Breast epithelium (tissue), 4 donors: ENCODE data around the gene EEF1A2. TPM values are rescaled to one million over a fixed set of nuclear protein-coding genes. Genes with fewer than 3 reads are reported as not detected.

Experiments
- DNase-seq, 2 donors: peaks; one replicate each; pipeline ENCODE4 v3.0.0-alpha.2; 2019; ENCODE audit warnings: low spot score in 2 of 2
- H3K27ac ChIP-seq, 2 donors: fragments of 200-600 bp; sonication (generic) in 1 of 2; one replicate each; pipeline ENCODE4 v1.5.1; 2016 to 2019; ENCODE audit warnings: mild to moderate bottlenecking in 1 of 2
- H3K27me3 ChIP-seq, 2 donors: fragments of 200-600 bp; sonication (generic) in 1 of 2; one replicate each; pipeline versions ENCODE4 v1.5.1 to v1.6.0; 2017 to 2019; ENCODE audit warnings: control low read depth in 1 of 2, mild to moderate bottlenecking in 1 of 2
- H3K36me3 ChIP-seq: fragments of 200-600 bp; one replicate; pipeline ENCODE4 v1.5.1; 2019
- H3K4me1 ChIP-seq, 2 donors: fragments of 200-600 bp; sonication (generic); one replicate each; pipeline ENCODE4 v1.5.1; 2016 to 2019; ENCODE audit warnings: control low read depth in 1 of 2
- H3K4me3 ChIP-seq, 3 donors: fragments of 200-600 bp; sonication (generic); 1 replicate in 2 of 3; 2 replicates in 1 of 3; pipeline ENCODE4 v1.5.1; 2016 to 2019; ENCODE audit warnings: mild to moderate bottlenecking in 3 of 3, moderate library complexity in 2 of 3
- H3K9me3 ChIP-seq, 2 donors: fragments of 200-600 bp; sonication (generic) in 1 of 2; one replicate each; pipeline ENCODE4 v1.5.1; 2016 to 2019; ENCODE audit warnings: control low read depth in 1 of 2
- CTCF ChIP-seq, 3 donors: fragments of 450-650 bp; IDR thresholded peaks; one replicate each; pipeline ENCODE4 v1.5.1; 2016 to 2017; ENCODE audit warnings: antibody characterized with exemption in 3 of 3, mild to moderate bottlenecking in 3 of 3, moderate library complexity in 3 of 3
- POLR2A ChIP-seq: fragments of 450-650 bp; IDR thresholded peaks from one replicate; pipeline ENCODE4 v1.6.1; 2016; ENCODE audit warnings: antibody characterized with exemption, mild to moderate bottlenecking, moderate library complexity
- POLR2AphosphoS5 ChIP-seq, 3 donors: sonication (generic); formaldehyde crosslinking; IDR thresholded peaks; one replicate each; pipeline ENCODE4 v1.6.1; 2017; ENCODE audit warnings: antibody characterized with exemption in 3 of 3
- intact Hi-C: fragments of 100-400 bp; cut with DNase I; formaldehyde crosslinking; loops from one replicate; pipeline ENCODE4 v1.15.1; 2023; ENCODE audit warnings: low total_unique reads
- total RNA-seq, 3 donors: library from RNA; depleted of rRNA; stranded (reverse); fragments of >200 nt; gene quantifications; one replicate each; pipeline ENCODE4 v1.1.0, GENCODE V29; 2016

Gene EEF1A2
- total RNA-seq, 3 donors from 2014 or later = 0.48 to 20.6 (median 4.8) TPM

GRCh38 chr20:63491635-63492230 lies 7.2 kb downstream of the EEF1A2 start:
- intact Hi-C loops = no loop called here
- H3K4me1 ChIP-seq = no peaks in the 10 kb centered on the region
- no peak overlapping the region for H3K4me3 ChIP-seq
- H3K36me3 ChIP-seq = no peaks in the 10 kb centered on the region
- H3K9me3 ChIP-seq = no peaks in the 10 kb centered on the region
- no peak for DNase-seq
- peaks cover 0 to 65% of the 10 kb centered on the region in 2 donors for H3K27me3 ChIP-seq
- TF ChIP-seq POLR2AphosphoS5 (IDR thresholded peaks at IDR 0.05) (no peak), CTCF (IDR thresholded peaks at IDR 0.05) (no peak), POLR2A (no peak)
- no peak overlapping the region for H3K27ac ChIP-seq

GRCh38 chr20:63491078-63491477 lies 7.8 kb downstream of the EEF1A2 start:
- intact Hi-C loops = no loop called here

GRCh38 chr20:63490416-63490815 lies 8.5 kb downstream of the EEF1A2 start:
- TF ChIP-seq POLR2A (no peak), POLR2AphosphoS5 (IDR thresholded peaks at IDR 0.05) (no peak), CTCF (IDR thresholded peaks at IDR 0.05) (no peak)
- peaks cover 0 to 69% of the 10 kb centered on the region in 2 donors for H3K27me3 ChIP-seq

More at GRCh38 chr20:63491078-63491477, 7.8 kb downstream of the EEF1A2 start:
- H3K4me1 ChIP-seq = no peaks in the 10 kb centered on the region
- DNase-seq = no peak
- no peaks in the 10 kb centered on the region for H3K36me3 ChIP-seq
- no peak overlapping the region for H3K27ac ChIP-seq
- H3K27me3 ChIP-seq = peaks cover 0 to 70% of the 10 kb centered on the region in 2 donors
- TF ChIP-seq POLR2A (no peak), CTCF (IDR thresholded peaks at IDR 0.05) (no peak), POLR2AphosphoS5 (IDR thresholded peaks at IDR 0.05) (no peak)
- peaks cover 3 to 4% of the 10 kb centered on the region in 2 donors for H3K9me3 ChIP-seq
- no peak overlapping the region for H3K4me3 ChIP-seq

GRCh38 chr20:63488315-63489251 lies 10.3 kb downstream of the EEF1A2 start:
- TF ChIP-seq POLR2AphosphoS5 (IDR thresholded peaks at IDR 0.05) (no peak), POLR2A (no peak), CTCF (IDR thresholded peaks at IDR 0.05) (no peak)

More at GRCh38 chr20:63490416-63490815, 8.5 kb downstream of the EEF1A2 start:
- Histone ChIP-seq H3K9me3 (peaks cover 3 to 4% of the 10 kb centered on the region in 2 donors), H3K4me3 (no peak overlapping the region), H3K36me3 (no peaks in the 10 kb centered on the region), H3K27ac (no peak overlapping the region), H3K4me1 (no peaks in the 10 kb centered on the region)
- intact Hi-C loops = no loop called here
- DNase-seq = no peak

GRCh38 chr20:63487781-63488241 lies 11.1 kb downstream of the EEF1A2 start:
- peaks cover 3 to 4% of the 10 kb centered on the region in 2 donors for H3K9me3 ChIP-seq
- TF ChIP-seq CTCF (IDR thresholded peaks at IDR 0.05) (no peak), POLR2AphosphoS5 (IDR thresholded peaks at IDR 0.05) (no peak)
- intact Hi-C loops = no loop called here
- peaks cover 0 to 80% of the 10 kb centered on the region in 2 donors for H3K27me3 ChIP-seq
- no peak overlapping the region for H3K27ac ChIP-seq
- H3K4me1 ChIP-seq = no peaks in the 10 kb centered on the region
- no peak overlapping the region for H3K4me3 ChIP-seq
- no peaks in the 10 kb centered on the region for H3K36me3 ChIP-seq
- no peak for DNase-seq

More at GRCh38 chr20:63488315-63489251, 10.3 kb downstream of the EEF1A2 start:
- H3K4me3 ChIP-seq = no peak overlapping the region
- DNase-seq = no peak
- intact Hi-C loops = no loop called here
- H3K9me3 ChIP-seq = peaks cover 3 to 4% of the 10 kb centered on the region in 2 donors
- no peaks in the 10 kb centered on the region for H3K4me1 ChIP-seq
- no peaks in the 10 kb centered on the region for H3K36me3 ChIP-seq
- H3K27ac ChIP-seq = no peak overlapping the region
- H3K27me3 ChIP-seq = peaks cover 0 to 74% of the 10 kb centered on the region in 2 donors
